HFFc6 (cell line): ENCODE results near the gene PDZD2. TPM values are rescaled to one million over a fixed set of nuclear protein-coding genes. Genes with fewer than 3 reads are reported as not detected.

ENCODE experiments used
- DNase-seq: peaks from one replicate; pipeline ENCODE4 v3.0.0-alpha.2; 2018
- H3K27ac Mint-ChIP-seq: 2 replicates; pipeline ENCODE4 v1.8.0; 2020; ENCODE audit warnings: mild to moderate bottlenecking, mixed read lengths
- H3K27me3 Mint-ChIP-seq: 2 replicates; pipeline ENCODE4 v1.8.0; 2021; ENCODE audit warnings: mild to moderate bottlenecking, moderate library complexity, mixed read lengths; ENCODE audit not compliant: insufficient read depth
- H3K36me3 Mint-ChIP-seq: 2 replicates; pipeline ENCODE4 v1.8.0; 2021; ENCODE audit warnings: low read depth, mixed read lengths
- H3K4me1 Mint-ChIP-seq: 2 replicates; pipeline ENCODE4 v1.8.0; 2020; ENCODE audit warnings: low read depth, mixed read lengths
- H3K4me3 Mint-ChIP-seq: 2 replicates; pipeline ENCODE4 v1.8.0; 2020; ENCODE audit warnings: mild to moderate bottlenecking, moderate library complexity, mixed read lengths
- H3K9me3 Mint-ChIP-seq: 2 replicates; pipeline ENCODE4 v1.8.0; 2020; ENCODE audit warnings: mild to moderate bottlenecking, mixed read lengths
- CTCF ChIP-seq: fragments of 200-600 bp; sonication (generic); IDR thresholded peaks from 2 replicates; pipeline ENCODE4 v1.5.0; 2021; ENCODE audit warnings: antibody characterized with exemption, mild to moderate bottlenecking
- total RNA-seq, 6 experiments: library from RNA; stranded (reverse); fragmentation: NEBNext Ultra II Directional; extraction: Animal tissue kit (Norgen Biotek cat#: 25700); gene quantifications; 2 replicates in 1 of 6; 3 replicates in 5 of 6; pipeline ENCODE4 v1.2.3, GENCODE V29; 2021

PDZD2 gene
- total RNA-seq, 6 experiments from 2014 or later = 0.02 to 0.12 (median 0.09) TPM

GRCh38 chr5:32147959-32148358 lies 509.0 kb downstream of the PDZD2 start:
- H3K36me3 Mint-ChIP-seq = peaks cover 15% of the 10 kb centered on the region
- no peak for TF ChIP-seq CTCF
- no peaks in the 10 kb centered on the region for H3K27me3 Mint-ChIP-seq
- H3K4me3 Mint-ChIP-seq = no peak overlapping the region
- no peak for DNase-seq
- H3K27ac Mint-ChIP-seq = no peak overlapping the region
- peaks cover 70% of the 10 kb centered on the region for H3K4me1 Mint-ChIP-seq
- H3K9me3 Mint-ChIP-seq = no peaks in the 10 kb centered on the region

GRCh38 chr5:32150366-32150765 lies 511.4 kb downstream of the PDZD2 start:
- Mint-ChIP-seq H3K4me3 (no peak overlapping the region), H3K27me3 (no peaks in the 10 kb centered on the region), H3K9me3 (no peaks in the 10 kb centered on the region), H3K36me3 (peaks cover 16% of the 10 kb centered on the region), H3K4me1 (peaks cover 68% of the 10 kb centered on the region), H3K27ac (no peak overlapping the region)
- no peak for DNase-seq
- no peak for TF ChIP-seq CTCF

GRCh38 chr5:32151198-32151597 lies 512.3 kb downstream of the PDZD2 start:
- DNase-seq = no peak
- H3K27me3 Mint-ChIP-seq = no peaks in the 10 kb centered on the region
- peaks cover 16% of the 10 kb centered on the region for H3K36me3 Mint-ChIP-seq
- H3K4me1 Mint-ChIP-seq = peaks cover 61% of the 10 kb centered on the region
- TF ChIP-seq CTCF = no peak
- no peak overlapping the region for H3K27ac Mint-ChIP-seq
- no peak overlapping the region for H3K4me3 Mint-ChIP-seq
- H3K9me3 Mint-ChIP-seq = no peaks in the 10 kb centered on the region

- no peak for TF ChIP-seq CTCF
- Mint-ChIP-seq H3K27me3 (no peaks in the 10 kb centered on the region), H3K4me3 (no peak overlapping the region), H3K4me1 (peaks cover 46% of the 10 kb centered on the region), H3K27ac (peak overlapping the region; percentile 54), H3K36me3 (peaks cover 16% of the 10 kb centered on the region), H3K9me3 (no peaks in the 10 kb centered on the region)
- no peak for DNase-seq
Observed at GRCh38 chr5:32153723-32154122, 514.8 kb downstream of the PDZD2 start.

GRCh38 chr5:32155211-32155610 lies 516.3 kb downstream of the PDZD2 start:
- H3K27me3 Mint-ChIP-seq = no peaks in the 10 kb centered on the region
- no peak overlapping the region for H3K4me3 Mint-ChIP-seq
- H3K9me3 Mint-ChIP-seq = no peaks in the 10 kb centered on the region
- DNase-seq = no peak
- peaks cover 37% of the 10 kb centered on the region for H3K4me1 Mint-ChIP-seq
- no peak overlapping the region for H3K27ac Mint-ChIP-seq
- peaks cover 9% of the 10 kb centered on the region for H3K36me3 Mint-ChIP-seq
- no peak for TF ChIP-seq CTCF

GRCh38 chr5:32156635-32157034 lies 517.7 kb downstream of the PDZD2 start:
- no peak for DNase-seq
- TF ChIP-seq CTCF = no peak
- Mint-ChIP-seq H3K27me3 (peaks cover 2% of the 10 kb centered on the region; the same call in 1 of the 2 replicates), H3K36me3 (peaks cover 17% of the 10 kb centered on the region), H3K4me1 (peaks cover 33% of the 10 kb centered on the region), H3K9me3 (no peaks in the 10 kb centered on the region), H3K4me3 (no peak overlapping the region), H3K27ac (no peak overlapping the region)
